Dendritic cell treated with granulocyte-macrophage colony-stimulating factor and Interleukin-4, amounts not matched to agents 40 ng/mL and 50 ng/mL, for 4 days (primary cell): Measurements from ENCODE around the gene CCSER2.
"Not testable (repeated sequence)": the region's sequence is repeated elsewhere in the genome, so short reads cannot be mapped to it uniquely, and the experiment has no call there.

Source experiments
- H3K27ac Mint-ChIP-seq: one replicate; pipeline ENCODE4 v1.8.0; 2022; ENCODE audit warnings: mild to moderate bottlenecking, mixed read lengths
- H3K27me3 Mint-ChIP-seq: one replicate; pipeline ENCODE4 v1.8.0; 2022; ENCODE audit warnings: mild to moderate bottlenecking, mixed read lengths
- H3K36me3 Mint-ChIP-seq: one replicate; pipeline ENCODE4 v1.8.0; 2022; ENCODE audit warnings: low read depth, mixed read lengths
- H3K4me1 Mint-ChIP-seq: one replicate; pipeline ENCODE4 v1.8.0; 2022; ENCODE audit warnings: low read depth, mixed read lengths
- H3K4me3 Mint-ChIP-seq: one replicate; pipeline ENCODE4 v1.8.0; 2022; ENCODE audit warnings: mild to moderate bottlenecking, moderate library complexity, mixed read lengths
- H3K9me3 Mint-ChIP-seq: one replicate; pipeline ENCODE4 v1.8.0; 2022; ENCODE audit warnings: mixed read lengths
- intact Hi-C: fragments of 100-400 bp; cut with micrococcal nuclease; formaldehyde crosslinking; loops from one replicate; pipeline ENCODE4 v1.15.0; 2022

Gene CCSER2

DNA sequence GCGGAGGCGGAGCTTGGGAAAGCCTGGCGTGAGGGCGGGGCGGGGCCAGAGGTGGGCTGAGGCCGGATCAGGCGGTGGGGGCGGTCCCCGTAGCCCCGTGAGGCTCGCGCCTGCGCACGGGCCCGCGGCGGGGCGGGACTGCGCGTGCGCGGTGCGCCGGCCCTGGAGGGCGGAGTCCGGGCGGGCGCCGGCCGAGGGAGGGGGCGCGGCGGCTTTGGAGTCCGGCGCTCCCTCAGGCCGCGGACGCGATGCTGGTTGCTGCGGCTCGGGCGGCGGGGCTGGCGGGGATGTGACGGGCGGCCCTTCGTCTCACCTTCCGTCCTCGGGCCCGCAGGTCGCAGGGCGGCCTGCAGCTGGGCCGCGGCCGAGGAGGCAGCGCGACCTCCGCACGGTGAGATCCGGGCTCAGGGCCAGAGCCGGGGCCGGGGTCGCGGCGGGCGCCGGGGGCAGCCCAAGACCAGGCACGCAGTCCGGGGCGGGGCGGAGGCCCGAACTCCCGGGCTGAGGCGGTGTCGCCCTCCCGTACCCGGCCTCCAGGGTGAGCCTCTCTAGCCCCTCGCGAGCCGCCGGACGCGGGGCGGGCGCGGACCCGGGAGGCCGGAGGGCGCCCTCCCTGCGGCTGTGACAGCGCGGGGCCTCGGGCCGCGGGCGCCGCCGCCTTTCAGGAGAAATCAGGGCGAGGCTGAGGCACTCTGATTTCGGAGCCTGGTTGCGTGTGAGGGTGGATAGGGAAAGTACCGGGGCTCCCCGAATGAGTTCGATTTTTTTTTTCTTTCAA, at the start of gene CCSER2:
Gene CCSER2 (plus strand): TSS at position 172 of the 778 bp plus-strand sequence. CDS start 42,464 bp downstream, outside the sequence.
- no peaks in the 10 kb centered on the region for H3K36me3 Mint-ChIP-seq
- H3K27me3 Mint-ChIP-seq: no peaks in the 10 kb centered on the region
- peak within 1 kb of the TSS; percentile 81 for H3K4me3 Mint-ChIP-seq
- intact Hi-C loops: loop anchor here (1.0 kb wide), 1 partner anchor 11 kb away; no protein-coding TSS in a partner anchor
- H3K27ac Mint-ChIP-seq: peak within 1 kb of the TSS; percentile 89
- H3K9me3 Mint-ChIP-seq: no peaks in the 10 kb centered on the region
- peaks cover 27% of the 10 kb centered on the region for H3K4me1 Mint-ChIP-seq

DNA sequence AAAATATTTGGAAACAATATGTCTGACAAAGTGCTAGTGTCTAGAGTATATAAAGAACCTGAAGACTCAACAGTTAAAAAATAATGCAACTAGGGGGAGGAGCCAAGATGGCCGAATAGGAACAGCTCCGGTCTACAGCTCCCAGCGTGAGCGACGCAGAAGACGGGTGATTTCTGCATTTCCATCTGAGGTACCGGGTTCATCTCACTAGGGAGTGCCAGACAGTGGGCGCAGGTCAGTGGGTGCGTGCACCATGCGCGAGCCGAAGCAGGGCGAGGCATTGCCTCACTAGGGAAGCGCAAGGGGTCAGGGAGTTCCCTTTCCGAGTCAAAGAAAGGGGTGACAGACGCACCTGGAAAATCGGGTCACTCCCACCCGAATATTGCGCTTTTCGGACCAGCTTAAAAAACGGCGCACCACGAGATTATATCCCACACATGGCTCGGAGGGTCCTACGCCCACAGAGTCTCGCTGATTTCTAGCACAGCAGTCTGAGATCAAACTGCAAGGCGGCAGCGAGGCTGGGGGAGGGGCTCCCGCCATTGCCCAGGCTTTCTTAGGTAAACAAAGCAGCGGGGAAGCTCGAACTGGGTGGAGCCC, 48.4 kb upstream of the CCSER2 start:
- H3K4me3 Mint-ChIP-seq, intact Hi-C loops: not testable (repeated sequence)
- peaks cover 24% of the 10 kb centered on the region for H3K27me3 Mint-ChIP-seq

DNA sequence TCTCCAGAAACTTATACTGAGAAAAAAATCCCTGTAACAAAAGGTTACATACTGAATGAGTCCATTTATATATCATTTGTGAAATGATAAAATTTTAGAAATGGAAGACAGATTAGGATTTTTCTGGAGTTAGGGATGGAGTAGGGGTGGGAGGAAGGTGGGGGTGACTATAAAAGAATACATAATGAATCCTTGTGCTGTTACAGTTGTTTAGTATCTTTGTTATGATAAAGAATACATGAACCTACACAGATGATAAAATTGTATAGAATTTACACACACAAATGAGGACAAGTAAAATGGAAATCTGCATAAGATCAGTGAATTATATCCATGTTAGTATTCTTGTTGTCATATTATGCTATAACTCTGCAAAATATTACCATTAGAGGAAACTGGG, 41.7 kb upstream of the CCSER2 start:
- H3K36me3 Mint-ChIP-seq: no peaks in the 10 kb centered on the region
- H3K27ac Mint-ChIP-seq: no peak overlapping the region
- peaks cover 7% of the 10 kb centered on the region for H3K27me3 Mint-ChIP-seq
- H3K9me3 Mint-ChIP-seq: no peaks in the 10 kb centered on the region
- no peaks in the 10 kb centered on the region for H3K4me1 Mint-ChIP-seq
- H3K4me3 Mint-ChIP-seq: no peak overlapping the region
- intact Hi-C loops: no loop called here

More for the DNA sequence above, 48.4 kb upstream of the CCSER2 start:
- not testable (repeated sequence) for H3K4me1 Mint-ChIP-seq, H3K27ac Mint-ChIP-seq, H3K9me3 Mint-ChIP-seq, H3K36me3 Mint-ChIP-seq

DNA sequence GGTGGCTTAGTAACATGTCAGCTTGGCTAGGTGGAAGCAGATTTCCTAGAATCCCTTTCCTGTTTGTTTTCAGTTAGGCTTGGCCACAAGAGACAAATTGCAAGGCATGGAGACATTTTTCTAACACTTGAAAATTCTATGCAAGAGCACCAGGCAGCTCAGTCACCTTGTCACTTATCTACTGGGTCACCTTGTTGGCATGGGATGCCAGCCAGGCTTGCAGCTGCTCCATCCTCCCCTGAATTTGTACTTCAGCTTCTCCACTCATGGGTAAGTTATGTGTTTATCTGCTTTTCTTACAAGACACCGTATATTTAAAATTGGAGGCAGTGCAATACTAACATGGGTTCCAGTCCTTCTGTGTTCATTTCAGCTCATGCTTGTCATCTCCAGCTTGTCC, 40.2 kb upstream of the CCSER2 start:
- Mint-ChIP-seq H3K27me3 (peaks cover 7% of the 10 kb centered on the region), H3K27ac (no peak overlapping the region), H3K9me3 (no peaks in the 10 kb centered on the region), H3K4me3 (no peak overlapping the region), H3K4me1 (peaks cover under 1% of the 10 kb centered on the region), H3K36me3 (no peaks in the 10 kb centered on the region)
- intact Hi-C loops: no loop called here

- Mint-ChIP-seq H3K27ac (no peak overlapping the region), H3K4me3 (no peak overlapping the region), H3K4me1 (peaks cover 14% of the 10 kb centered on the region), H3K27me3 (peaks cover 6% of the 10 kb centered on the region), H3K36me3 (no peaks in the 10 kb centered on the region), H3K9me3 (no peaks in the 10 kb centered on the region)
- intact Hi-C loops: no loop called here
Observed at GRCh38 chr10:84289521-84290200, 38.7 kb upstream of the CCSER2 start.

DNA sequence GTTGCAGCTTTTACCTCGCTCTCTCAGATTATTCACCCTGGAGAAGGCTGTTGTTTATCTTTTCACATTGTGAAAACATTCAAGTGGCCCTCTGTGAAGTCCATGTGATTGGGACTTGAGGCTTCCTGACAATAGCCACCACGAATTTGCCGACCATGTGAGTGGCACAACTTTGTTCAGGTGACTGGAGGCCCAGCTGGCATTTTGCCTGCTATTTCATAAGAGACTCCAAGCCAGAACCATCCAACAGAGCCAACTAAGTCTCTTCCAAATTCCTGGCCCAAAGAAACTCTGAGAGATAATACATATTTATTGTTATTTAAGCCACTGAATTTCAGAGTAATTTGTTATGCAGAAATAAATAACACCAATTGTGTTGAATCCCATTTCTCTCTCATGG, 38.2 kb upstream of the CCSER2 start:
- H3K4me1 Mint-ChIP-seq: peaks cover 16% of the 10 kb centered on the region
- no peaks in the 10 kb centered on the region for H3K36me3 Mint-ChIP-seq
- no peak overlapping the region for H3K4me3 Mint-ChIP-seq
- H3K27ac Mint-ChIP-seq: no peak overlapping the region
- peaks cover 6% of the 10 kb centered on the region for H3K27me3 Mint-ChIP-seq
- intact Hi-C loops: no loop called here
- no peaks in the 10 kb centered on the region for H3K9me3 Mint-ChIP-seq

- Mint-ChIP-seq H3K4me3 (no peak overlapping the region), H3K36me3 (no peaks in the 10 kb centered on the region), H3K9me3 (no peaks in the 10 kb centered on the region), H3K27me3 (peaks cover 6% of the 10 kb centered on the region), H3K4me1 (peaks cover 22% of the 10 kb centered on the region), H3K27ac (no peak overlapping the region)
- intact Hi-C loops: no loop called here
Observed at GRCh38 chr10:84291384-84291783, 37.0 kb upstream of the CCSER2 start.

GRCh38 chr10:84292502-84292901, 35.9 kb upstream of the CCSER2 start:
- Mint-ChIP-seq H3K36me3 (no peaks in the 10 kb centered on the region), H3K4me3 (no peak overlapping the region)
- intact Hi-C loops: no loop called here

DNA sequence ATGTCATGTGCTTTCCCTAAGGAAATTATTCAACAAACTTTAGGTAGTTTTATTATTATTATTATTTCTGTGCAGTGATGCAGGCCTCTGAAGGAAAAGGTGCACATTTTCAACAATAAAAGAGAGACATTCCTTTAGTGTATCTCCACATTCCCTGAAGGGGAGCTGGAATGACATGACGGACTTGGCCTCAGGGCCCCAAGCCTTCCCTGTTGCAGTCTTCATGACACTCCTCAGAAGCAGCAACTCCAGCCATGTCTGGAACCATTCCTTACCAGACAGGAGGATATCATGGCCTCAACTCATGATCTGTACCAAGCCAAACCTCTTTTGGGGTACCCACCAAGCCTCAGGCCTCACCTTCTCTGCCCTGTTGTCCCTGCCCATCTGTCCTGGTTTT, 35.2 kb upstream of the CCSER2 start:
- H3K4me3 Mint-ChIP-seq: no peak overlapping the region
- no peak overlapping the region for H3K27ac Mint-ChIP-seq
- no peaks in the 10 kb centered on the region for H3K36me3 Mint-ChIP-seq
- intact Hi-C loops: no loop called here
- H3K27me3 Mint-ChIP-seq: peaks cover 7% of the 10 kb centered on the region
- peaks cover 38% of the 10 kb centered on the region for H3K4me1 Mint-ChIP-seq
- no peaks in the 10 kb centered on the region for H3K9me3 Mint-ChIP-seq

More at GRCh38 chr10:84292502-84292901, 35.9 kb upstream of the CCSER2 start:
- Mint-ChIP-seq H3K27me3 (peaks cover 6% of the 10 kb centered on the region), H3K4me1 (peaks cover 33% of the 10 kb centered on the region), H3K9me3 (no peaks in the 10 kb centered on the region), H3K27ac (no peak overlapping the region)

DNA sequence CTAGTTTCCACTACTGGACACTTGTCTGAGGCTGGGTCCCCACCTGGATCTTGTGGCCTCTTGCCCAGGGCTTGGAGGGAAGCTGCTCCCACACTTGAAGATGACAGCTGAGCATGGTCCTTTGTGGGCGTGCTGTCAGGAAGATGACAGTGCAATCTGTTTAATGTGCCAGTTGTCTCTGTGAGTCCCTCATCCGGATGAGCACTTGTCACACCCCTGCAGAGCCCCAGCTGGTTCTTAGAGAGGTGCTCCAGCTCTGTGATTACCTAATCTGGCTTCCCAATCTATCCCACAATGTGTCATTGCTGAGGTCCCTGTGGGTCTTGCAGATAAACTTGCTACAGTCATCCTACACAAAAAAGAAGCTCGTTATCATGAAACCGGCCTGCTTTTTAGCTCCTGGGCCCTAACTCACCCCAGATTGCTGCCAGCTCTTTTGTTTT, 34.8 kb upstream of the CCSER2 start:
- H3K27me3 Mint-ChIP-seq: peaks cover 9% of the 10 kb centered on the region
- no peaks in the 10 kb centered on the region for H3K36me3 Mint-ChIP-seq
- H3K27ac Mint-ChIP-seq: no peak overlapping the region
- H3K9me3 Mint-ChIP-seq: no peaks in the 10 kb centered on the region
- intact Hi-C loops: no loop called here
- peaks cover 42% of the 10 kb centered on the region for H3K4me1 Mint-ChIP-seq
- no peak overlapping the region for H3K4me3 Mint-ChIP-seq

DNA sequence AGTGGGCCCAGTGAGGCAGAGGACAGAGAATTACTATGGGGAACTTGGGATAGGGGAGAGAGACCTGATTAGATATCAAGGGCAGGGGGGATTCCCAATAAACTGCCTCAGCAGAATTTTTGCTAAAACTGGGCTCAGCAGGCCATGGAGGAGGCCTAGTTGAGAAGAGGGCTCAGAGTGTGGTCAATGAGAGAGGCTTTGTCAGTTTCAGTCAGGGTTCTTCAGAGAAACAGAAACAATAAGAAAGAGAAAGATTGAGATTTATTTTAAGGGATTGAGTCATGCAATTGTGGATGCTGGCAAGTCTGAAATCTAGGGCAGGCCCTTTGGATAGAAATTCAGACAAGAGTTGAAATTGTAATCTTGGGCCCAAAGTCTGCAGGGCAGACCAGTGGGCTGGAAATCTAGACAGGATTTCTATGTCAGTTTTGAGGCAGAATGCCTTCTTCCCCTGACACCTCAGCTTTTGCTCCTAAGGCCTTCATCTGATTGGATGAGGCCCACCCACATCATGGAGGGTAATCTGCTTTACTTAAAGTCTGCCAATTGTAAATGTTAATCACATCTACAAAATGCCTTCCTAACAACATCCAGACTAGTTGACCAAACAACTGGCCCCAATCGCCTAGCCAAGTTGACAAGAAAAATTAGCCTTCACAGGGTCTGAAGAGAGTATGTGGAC, 33.5 kb upstream of the CCSER2 start:
- Mint-ChIP-seq H3K27ac (no peak overlapping the region), H3K4me3 (no peak overlapping the region), H3K9me3 (no peaks in the 10 kb centered on the region), H3K36me3 (no peaks in the 10 kb centered on the region), H3K27me3 (peaks cover 11% of the 10 kb centered on the region), H3K4me1 (peaks cover 43% of the 10 kb centered on the region)
- intact Hi-C loops: no loop called here

DNA sequence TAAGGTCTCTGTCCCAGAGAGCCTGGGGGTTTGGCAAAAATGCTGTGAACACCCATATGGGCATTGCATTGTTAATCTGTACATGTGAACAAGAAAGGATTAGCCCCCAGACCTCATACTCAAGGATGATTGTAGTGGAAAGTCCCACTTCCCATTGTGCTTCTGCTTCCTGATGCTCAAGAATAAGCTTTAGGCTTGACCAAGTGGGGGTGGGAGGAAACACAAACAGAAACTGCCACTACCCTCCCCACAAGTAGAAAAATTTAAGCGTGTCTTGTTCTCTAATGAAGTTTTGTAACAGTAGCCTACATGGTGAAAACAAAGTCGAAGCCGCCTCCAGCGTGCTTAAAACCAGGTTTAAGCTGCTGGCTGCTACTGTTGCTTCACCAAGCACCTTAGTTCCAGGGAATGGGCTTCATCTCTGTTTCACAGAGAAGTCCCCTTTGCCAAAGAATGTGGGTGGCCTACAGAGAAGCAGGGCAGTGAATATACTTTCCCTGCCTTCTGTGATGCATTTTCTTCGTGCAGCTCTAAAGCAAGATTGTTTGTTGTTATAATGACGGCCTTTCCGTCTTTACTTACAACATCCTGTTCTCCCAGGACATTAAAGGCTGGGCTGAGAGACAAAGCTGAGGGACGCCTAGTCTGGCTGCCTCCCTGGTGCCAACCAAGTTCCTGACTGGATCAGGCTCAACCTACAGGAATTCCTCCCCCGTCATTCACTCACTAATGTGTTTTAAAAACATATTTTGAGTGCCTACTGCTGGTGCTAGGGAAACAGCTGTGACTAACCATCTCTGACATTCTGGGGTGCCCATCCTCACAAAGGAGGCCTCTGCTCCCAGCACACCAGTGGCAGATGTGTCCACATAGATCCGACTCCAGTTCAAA, 32.1 kb upstream of the CCSER2 start:
- Mint-ChIP-seq H3K27me3 (peaks cover 14% of the 10 kb centered on the region), H3K9me3 (no peaks in the 10 kb centered on the region), H3K27ac (peak overlapping the region; percentile 11), H3K4me1 (peaks cover 43% of the 10 kb centered on the region), H3K36me3 (no peaks in the 10 kb centered on the region), H3K4me3 (no peak overlapping the region)
- intact Hi-C loops: no loop called here

GRCh38 chr10:84298057-84298456, 30.3 kb upstream of the CCSER2 start:
- Mint-ChIP-seq H3K27me3 (peaks cover 20% of the 10 kb centered on the region), H3K27ac (no peak overlapping the region), H3K36me3 (no peaks in the 10 kb centered on the region)

More at GRCh38 chr10:84298057-84298456, 30.3 kb upstream of the CCSER2 start:
- Mint-ChIP-seq H3K4me3 (no peak overlapping the region), H3K9me3 (no peaks in the 10 kb centered on the region), H3K4me1 (peaks cover 43% of the 10 kb centered on the region)
- intact Hi-C loops: no loop called here
